Choroid plexus epithelial cell (primary cell): ENCODE data around the gene NELFCD.
"Not testable (repeated sequence)": the region's sequence is repeated elsewhere in the genome, so short reads cannot be mapped to it uniquely, and the experiment has no call there.

Experiments used
- DNase-seq: peaks from one replicate; pipeline ENCODE4 v3.0.0-alpha.2; 2010; ENCODE audit warnings: low read depth
- H3K4me3 ChIP-seq: 2 replicates; pipeline ENCODE4 v1.5.1; 2011; ENCODE audit warnings: low read depth, mild to moderate bottlenecking, control low read depth, low read length, moderate library complexity
- CTCF ChIP-seq: conservative IDR thresholded peaks from 2 replicates; pipeline ENCODE4 v1.5.1; 2011; ENCODE audit warnings: low read depth, mild to moderate bottlenecking, control low read depth, inconsistent platforms, low read length, moderate library complexity

NELFCD gene

GRCh38 chr20:59010321-59010994, 29.4 kb downstream of the NELFCD start:
- no peak for TF ChIP-seq CTCF
- no peak for DNase-seq
- no peak overlapping the region for H3K4me3 ChIP-seq

GRCh38 chr20:59010995-59011873, 30.2 kb downstream of the NELFCD start:
- no peak for TF ChIP-seq CTCF
- no peak overlapping the region for H3K4me3 ChIP-seq
- peak; percentile 89 for DNase-seq

- DNase-seq, H3K4me3 ChIP-seq: not testable (repeated sequence)
Observed at GRCh38 chr20:59011874-59012157, 30.8 kb downstream of the NELFCD start.

- TF ChIP-seq CTCF = no peak
- DNase-seq = no peak
- no peak overlapping the region for H3K4me3 ChIP-seq
Observed at GRCh38 chr20:59013031-59013951, 32.2 kb downstream of the NELFCD start.

- H3K4me3 ChIP-seq = no peak overlapping the region
- peak; percentile 42 for DNase-seq
Observed at GRCh38 chr20:59013959-59014608, 33.0 kb downstream of the NELFCD start.

DNA sequence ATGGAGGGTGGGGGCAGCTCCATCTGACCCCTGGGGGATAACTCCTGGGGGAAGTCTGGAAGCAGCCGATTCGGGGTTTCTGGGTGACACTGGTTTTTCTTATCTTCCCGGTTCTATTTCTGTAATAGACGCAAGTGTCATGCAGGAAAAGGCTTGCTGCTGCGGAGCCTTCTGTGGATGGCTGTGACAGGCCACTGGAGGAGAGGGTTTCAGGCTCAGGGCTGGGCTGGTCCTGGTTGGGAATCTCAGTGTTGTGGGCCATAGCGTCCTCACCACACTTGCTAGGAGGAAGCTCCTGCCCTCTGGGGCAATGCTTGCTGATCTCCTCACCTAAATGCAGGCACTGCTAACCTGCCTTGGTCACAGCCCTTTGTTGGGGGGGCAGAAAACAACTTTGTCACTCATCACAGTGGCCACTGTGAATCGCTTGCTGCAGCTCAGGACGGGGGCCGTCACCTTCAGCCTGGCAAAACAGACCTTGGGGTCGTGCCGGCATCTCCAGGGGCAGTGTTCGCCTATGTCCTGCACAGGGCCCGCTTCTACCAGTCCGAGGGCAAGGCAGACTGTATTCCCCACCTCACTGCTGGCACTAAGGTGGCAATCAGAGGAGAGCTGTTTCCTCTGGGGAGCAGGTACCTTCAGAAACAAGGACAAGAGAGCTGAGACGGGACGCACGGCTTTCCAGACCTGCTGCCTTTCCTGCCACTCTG, 33.8 kb downstream of the NELFCD start:
- no peak for TF ChIP-seq CTCF
- no peak for DNase-seq
- H3K4me3 ChIP-seq = no peak overlapping the region

More at GRCh38 chr20:59013959-59014608, 33.0 kb downstream of the NELFCD start:
- TF ChIP-seq CTCF = no peak
